Fibroblast of pulmonary artery (primary cell): ENCODE data around the gene CD47.

ENCODE experiments used
- DNase-seq: peaks from one replicate; pipeline ENCODE4 v3.0.0-alpha.2; 2010; ENCODE audit warnings: low read depth
- H3K4me3 ChIP-seq: replicated peaks from 2 replicates; pipeline ENCODE4 v1.5.1; 2011; ENCODE audit warnings: low read depth, mild to moderate bottlenecking, control low read depth, low read length, moderate library complexity
- TF ChIP-seq, protein P1 (sequence below): IDR thresholded peaks from 2 replicates; pipeline ENCODE4 v1.5.1; 2011; ENCODE audit warnings: mild to moderate bottlenecking, control low read depth, low read length, inconsistent platforms; ENCODE audit errors: missing control alignments

The CD47 gene

GRCh38 chr3:108085370-108085769, 5.5 kb downstream of the CD47 start:
- DNase-seq, result no peak
- TF ChIP-seq, protein P1, sequence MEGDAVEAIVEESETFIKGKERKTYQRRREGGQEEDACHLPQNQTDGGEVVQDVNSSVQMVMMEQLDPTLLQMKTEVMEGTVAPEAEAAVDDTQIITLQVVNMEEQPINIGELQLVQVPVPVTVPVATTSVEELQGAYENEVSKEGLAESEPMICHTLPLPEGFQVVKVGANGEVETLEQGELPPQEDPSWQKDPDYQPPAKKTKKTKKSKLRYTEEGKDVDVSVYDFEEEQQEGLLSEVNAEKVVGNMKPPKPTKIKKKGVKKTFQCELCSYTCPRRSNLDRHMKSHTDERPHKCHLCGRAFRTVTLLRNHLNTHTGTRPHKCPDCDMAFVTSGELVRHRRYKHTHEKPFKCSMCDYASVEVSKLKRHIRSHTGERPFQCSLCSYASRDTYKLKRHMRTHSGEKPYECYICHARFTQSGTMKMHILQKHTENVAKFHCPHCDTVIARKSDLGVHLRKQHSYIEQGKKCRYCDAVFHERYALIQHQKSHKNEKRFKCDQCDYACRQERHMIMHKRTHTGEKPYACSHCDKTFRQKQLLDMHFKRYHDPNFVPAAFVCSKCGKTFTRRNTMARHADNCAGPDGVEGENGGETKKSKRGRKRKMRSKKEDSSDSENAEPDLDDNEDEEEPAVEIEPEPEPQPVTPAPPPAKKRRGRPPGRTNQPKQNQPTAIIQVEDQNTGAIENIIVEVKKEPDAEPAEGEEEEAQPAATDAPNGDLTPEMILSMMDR, result no peak
- no peak overlapping the region for H3K4me3 ChIP-seq

DNA sequence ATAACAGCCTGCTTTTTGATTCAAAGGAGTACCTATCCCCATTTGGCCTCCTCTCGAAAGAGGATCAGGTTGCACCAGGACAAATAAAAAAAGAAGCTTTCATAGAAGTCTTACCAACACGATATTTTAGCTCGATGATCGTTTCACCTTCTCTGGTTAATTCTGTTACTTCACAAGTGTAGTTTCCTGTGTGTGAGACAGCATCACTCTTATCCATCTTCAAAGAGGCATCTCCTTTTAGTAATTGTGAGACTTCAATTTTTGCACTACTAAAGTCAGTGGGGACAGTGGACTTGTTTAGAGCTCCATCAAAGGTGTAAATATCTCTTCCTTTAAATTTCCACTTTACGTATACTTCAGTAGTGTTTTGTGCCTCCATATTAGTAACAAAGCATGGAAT, 11.0 kb downstream of the CD47 start:
- no peak overlapping the region for H3K4me3 ChIP-seq
- TF ChIP-seq, protein P1, result no peak
- no peak for DNase-seq

DNA sequence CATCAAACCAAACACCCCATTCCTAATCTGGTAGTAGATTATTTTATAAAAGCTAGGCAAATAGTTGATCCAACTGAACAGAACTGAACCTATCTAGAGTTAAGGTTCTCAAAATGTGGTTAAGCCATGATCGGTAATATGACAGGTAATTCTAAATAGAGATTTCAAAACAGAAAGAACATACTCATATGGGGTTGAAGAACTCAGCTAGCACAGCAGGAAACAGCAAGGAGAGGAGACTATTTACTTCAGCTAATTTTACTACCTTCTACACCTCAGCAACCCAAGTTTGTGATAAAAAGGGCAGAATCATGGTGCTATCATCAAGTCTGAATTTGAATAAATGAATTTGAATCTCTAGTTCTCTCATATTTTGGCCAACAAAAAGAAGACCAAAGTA, 11.8 kb downstream of the CD47 start:
- TF ChIP-seq, protein P1, result no peak
- H3K4me3 ChIP-seq, result no peak overlapping the region
- no peak for DNase-seq

GRCh38 chr3:108076564-108076963, 14.3 kb downstream of the CD47 start:
- no peak overlapping the region for H3K4me3 ChIP-seq
- no peak for DNase-seq
- TF ChIP-seq, protein P1, result no peak

DNA sequence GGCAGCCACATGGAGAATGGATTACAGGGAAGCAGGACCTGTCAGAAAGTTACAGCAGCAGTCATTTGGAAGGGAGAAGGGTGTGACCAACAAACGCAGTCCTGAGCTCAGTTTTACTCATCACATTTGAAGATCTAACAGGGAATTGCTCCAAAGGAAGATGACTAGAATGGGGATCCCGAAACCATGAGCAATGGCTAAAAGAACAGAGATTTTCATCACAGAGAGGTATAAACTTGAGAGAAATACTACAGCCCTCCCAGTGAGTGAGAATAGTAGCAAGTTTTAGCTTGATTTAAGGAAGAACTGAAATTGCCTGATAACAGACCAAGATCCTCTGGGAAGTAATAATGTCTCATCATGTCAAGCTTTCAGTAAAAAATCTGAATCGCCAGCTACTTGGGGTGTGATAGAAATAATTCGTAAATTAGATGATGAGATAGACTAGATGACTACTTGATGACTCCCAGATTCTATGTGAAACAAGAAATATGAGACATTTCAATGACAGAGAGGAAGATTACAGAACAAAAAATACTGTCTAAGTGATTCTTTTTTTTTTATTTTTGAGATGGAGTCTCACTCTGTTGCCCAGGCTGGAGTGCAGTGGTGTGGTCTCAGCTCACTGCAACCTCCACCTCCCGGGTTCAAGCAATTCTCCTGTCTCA, 16.9 kb downstream of the CD47 start:
- H3K4me3 ChIP-seq, result no peak overlapping the region
- DNase-seq, result no peak
- TF ChIP-seq, protein P1, result no peak

- no peak overlapping the region for H3K4me3 ChIP-seq
- TF ChIP-seq, protein P1, result no peak
- DNase-seq, result no peak
These were observed 19.5 kb downstream of the CD47 start for GRCh38 chr3:108071368-108071767.

DNA sequence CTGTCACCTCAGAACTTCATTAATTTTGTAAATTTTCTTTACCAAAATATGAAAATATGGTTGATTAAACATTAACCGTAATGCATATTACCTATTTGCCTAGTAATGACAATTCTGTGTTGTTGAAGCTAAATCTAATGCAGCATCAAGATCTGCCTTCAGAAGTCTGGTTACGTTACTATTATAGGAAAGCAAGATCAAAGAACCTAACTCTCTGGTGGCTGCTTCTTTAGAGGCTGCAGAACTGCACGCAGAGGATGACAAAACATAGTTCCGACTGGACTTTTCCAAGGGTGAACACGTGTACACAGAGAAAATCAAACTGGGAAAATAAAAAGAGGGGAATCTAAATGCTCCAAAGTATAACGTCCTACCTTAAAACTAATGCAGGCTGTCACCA, 20.5 kb downstream of the CD47 start:
- DNase-seq, result no peak
- TF ChIP-seq, protein P1, result no peak
- H3K4me3 ChIP-seq, result no peak overlapping the region
